DMS153 treated with DMSO at 0.1 percent for 48 hours (cell line): ENCODE measurements around the gene NEK1.
"Not testable (repeated sequence)": the region's sequence is repeated elsewhere in the genome, so short reads cannot be mapped to it uniquely, and the experiment has no call there.

ENCODE experiments used
- DNase-seq: peaks from one replicate; lab custom pipeline; 2025; ENCODE audit not compliant: unreplicated experiment; lab: John Stamatoyannopoulos, UW

NEK1 gene

DNA sequence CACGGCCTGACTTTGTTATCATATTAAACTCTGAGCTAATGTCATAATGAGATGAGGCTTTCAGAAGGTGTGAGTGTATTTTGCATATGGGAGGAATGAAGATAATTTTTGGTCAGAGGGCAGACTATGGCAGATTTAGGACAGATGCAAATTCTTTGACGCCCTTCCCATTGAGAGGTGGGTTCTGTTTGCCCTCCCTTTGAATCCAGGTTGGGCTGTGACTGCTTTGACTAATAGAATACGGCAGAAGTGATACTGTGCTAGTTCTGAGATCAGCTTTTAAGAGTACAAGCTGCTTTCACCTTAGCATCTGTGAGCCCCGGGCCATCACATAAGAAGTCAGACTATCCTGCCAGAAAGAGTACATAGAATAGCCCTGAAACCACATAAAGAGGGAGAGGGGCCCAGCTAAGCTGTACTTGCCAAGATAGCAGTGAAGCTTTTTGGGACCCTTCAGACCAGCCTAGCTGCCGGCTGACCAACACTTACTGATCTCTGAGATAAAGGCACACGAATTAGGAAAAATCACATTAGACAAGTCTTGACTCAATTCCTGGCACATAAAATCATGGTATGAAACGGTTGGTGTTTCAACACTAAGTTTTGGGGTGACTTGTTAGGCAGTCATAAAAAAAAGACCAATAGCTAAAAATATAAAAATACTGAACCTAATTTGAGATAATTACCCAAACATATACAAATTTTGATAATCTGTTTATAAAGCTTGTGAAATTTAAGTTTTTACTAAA lies 174.9 kb downstream of the NEK1 start:
- no peak for DNase-seq

DNA sequence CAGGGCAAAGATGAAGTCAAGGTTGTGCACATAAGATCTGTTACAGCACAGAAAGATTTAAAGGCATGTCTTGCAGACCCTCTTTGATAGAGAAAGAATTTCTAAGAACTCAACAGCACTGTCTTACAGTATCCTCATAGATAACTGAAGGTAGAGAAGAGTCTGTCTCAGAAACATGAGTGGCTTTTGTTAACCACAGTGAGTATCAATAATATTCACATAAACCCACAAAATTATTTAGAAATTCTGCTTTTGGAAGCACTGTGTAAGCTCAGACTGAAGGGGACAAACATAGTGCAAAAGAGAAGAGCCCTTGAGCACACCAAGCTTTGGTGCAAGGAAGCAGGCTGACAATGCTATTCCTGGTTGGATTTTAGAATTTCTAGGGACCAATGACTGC lies 175.6 kb downstream of the NEK1 start:
- DNase-seq, result no peak

GRCh38 chr4:169428376-169428775 lies 184.0 kb downstream of the NEK1 start:
- DNase-seq, result no peak

DNA sequence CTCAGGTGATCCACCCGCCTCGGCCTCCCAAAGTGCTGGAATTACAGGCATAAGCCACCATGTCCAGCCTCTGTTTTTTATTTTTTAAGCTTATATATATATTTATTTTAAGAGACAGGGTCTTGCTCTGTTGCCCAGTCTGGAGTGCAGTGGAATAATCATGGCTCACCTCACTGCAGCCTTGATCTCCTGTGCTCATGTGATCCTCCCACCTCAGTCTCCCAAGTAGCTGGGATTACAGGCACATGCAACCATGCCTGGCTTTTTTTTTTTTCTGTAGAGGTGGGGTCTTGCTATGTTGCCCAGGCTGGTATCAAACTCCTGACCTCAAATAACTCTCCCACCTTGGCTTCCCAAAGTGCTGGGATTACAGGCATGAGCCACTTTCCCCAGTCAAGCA lies 184.7 kb downstream of the NEK1 start:
- not testable (repeated sequence) for DNase-seq

DNA sequence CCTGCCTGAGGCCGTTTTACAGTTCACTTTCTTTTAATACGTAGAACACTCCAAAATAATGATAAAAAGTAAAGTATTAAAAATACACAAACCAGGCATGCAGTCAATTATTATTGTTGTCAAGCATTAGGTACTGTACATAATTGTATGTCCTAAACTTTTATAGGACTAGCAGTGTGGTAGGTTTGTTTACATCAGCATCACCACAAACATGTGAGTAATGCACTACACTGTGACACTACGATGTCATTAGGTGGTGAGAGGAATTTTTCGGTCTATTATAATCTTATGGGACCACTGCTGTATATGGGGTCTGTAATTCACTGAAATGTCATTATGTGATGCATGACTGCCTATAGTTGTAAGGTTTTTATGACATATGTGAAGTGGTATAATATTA lies 192.1 kb downstream of the NEK1 start:
- no peak for DNase-seq

- DNase-seq, result no peak
Observed at GRCh38 chr4:169418846-169419245, 193.5 kb downstream of the NEK1 start.

GRCh38 chr4:169417629-169418282 lies 194.6 kb downstream of the NEK1 start:
- DNase-seq, result no peak

- DNase-seq, result peak; percentile 12
Observed at GRCh38 chr4:169416997-169417396, 195.4 kb downstream of the NEK1 start.

DNA sequence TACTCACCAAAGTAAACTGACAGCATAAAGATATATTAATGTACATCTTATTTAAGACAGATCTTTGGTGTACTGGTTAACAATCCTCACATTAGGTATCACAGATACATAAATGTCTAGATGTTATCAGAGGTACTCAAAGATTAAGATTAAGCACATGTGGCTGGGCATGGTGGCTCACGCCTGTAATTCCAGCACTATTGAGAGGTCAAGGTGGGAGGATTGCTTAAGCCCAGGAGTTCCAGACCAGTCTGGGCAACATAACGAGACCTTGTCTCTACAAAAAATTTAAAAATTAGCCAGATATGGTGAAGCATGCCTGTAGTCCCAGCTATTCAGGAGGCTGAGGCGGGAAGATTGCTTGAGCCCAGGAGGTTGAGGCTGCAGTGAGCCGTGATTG lies 195.9 kb downstream of the NEK1 start:
- no peak for DNase-seq

- no peak for DNase-seq
Observed at GRCh38 chr4:169414913-169415312, 197.5 kb downstream of the NEK1 start.

DNA sequence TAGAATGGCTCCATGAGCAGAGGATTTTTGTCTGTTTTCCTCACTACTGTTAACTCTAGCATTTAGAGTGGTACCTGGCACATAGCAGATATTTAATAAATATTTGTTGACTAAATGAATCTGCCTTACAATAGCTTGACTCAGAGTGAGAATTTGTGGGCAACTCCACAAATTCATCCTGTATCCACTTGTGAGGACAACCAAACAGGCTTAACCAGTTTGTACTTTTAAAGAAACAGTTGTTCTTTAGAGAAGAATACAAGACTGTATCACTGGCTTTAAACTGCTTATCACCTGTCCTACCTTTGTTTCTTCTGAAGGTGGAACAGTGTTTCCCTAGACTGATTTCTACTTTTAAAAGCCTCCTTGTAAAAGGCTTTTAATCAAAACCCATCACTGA lies 200.3 kb downstream of the NEK1 start:
- DNase-seq, result no peak

GRCh38 chr4:169410839-169411770 lies 201.3 kb downstream of the NEK1 start:
- DNase-seq, result no peak

- DNase-seq, result no peak
Observed at GRCh38 chr4:169407217-169407845, 205.1 kb downstream of the NEK1 start.

DNA sequence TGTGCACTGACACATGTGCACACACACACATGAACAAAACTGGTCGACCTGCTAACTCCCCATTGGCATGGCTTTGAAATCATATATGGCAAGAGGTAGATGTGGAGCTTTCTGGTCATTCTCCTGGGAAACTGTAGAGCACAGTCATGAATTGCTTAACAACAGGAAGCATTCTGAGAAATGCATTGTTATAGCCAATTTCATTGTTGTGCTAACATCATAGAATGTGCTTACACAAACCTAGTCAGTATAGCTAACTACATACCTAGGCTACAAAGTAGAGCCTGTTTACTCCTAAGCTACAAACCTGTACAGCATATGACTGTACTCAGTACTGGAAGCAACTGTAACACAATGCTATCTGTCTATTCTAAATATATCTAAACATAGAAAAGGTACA lies 207.4 kb downstream of the NEK1 start:
- DNase-seq, result no peak

DNA sequence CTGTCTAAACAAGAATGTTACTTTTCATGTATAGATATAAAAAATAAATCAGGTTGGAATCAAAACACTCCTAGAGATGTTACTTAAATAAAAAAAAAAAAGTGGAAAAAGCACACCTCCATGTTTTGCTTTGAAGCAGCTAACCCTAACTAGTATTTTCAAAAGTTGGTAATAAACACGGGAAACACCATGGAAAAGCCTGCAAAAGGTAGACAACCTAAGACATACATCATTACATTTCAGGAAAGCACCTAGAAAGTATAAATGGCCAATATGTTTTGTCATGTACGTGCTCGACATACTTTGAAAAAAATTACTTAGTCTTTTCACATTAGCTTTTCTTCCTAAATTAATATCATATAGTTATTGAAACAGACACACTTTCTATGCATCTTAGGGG lies 211.6 kb downstream of the NEK1 start:
- no peak for DNase-seq

DNA sequence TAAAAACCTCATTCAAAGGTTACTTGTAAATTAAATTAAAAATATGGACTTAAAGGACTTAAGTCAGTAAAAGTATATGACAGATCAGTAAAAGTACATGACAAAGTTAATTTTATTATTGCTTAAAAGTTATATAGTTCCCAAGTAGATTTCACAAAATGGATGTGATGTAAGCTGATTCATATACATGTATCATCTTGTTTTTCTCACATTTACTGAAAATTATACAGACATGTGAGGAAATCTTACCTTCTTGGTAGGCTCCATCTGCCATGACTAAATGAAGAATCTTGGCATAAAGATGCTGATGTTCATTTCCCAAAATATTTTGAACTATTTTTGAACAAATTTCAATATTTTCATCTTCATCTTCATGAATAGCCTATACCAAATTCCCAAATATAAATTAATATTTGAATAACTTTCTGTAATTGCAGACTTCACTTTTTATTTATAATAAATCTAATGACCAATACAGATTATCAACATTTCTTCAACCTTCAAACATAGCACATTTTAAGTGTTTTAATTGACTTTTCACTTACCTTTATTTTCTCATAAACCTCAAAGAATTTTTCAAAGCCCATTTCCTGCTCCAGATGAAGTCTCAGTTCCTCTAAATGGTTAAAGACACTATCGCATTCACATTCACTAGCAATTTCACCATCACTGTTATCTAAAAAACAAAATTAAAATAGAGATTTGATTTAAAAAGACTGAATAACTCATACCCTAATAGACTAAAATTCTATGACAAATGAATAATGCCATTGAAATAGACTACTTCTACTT lies 212.2 kb downstream of the NEK1 start:
- no peak for DNase-seq

DNA sequence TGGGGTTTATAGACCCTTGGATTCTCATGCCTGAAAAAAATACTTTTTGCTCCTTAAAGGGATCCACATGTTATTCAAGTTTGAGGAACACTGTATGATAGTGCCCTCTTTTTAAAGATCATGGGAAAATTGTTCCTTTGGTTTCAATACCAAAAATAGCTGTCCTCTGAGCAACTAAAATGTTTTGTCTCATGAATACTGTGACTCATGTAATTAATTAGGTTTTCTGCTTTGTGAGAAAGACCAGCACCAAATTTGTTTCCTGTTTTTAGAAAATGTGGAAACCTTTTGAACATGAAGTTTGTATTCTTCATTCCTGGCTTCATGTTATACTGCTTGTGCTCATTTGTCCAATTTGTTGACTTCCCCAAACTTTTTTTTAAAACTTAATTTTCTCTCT lies 214.1 kb downstream of the NEK1 start:
- DNase-seq, result no peak

GRCh38 chr4:169397762-169398161 lies 214.6 kb downstream of the NEK1 start:
- DNase-seq, result peak; percentile 12

GRCh38 chr4:169385376-169385775 lies 227.0 kb downstream of the NEK1 start:
- DNase-seq, result no peak

- DNase-seq, result no peak
Observed at GRCh38 chr4:169384779-169385178, 227.6 kb downstream of the NEK1 start.
